ENCODE data around the gene FREM3.

- TF ChIP-seq CTCF (IDR thresholded peaks at IDR 0.05) (no peak), POLR2A (IDR thresholded peaks at IDR 0.05) (no peak)
Observed at GRCh38 chr4:143558286-143558685, 142.2 kb downstream of the FREM3 start.

Measured in testis (tissue), 2 donors.